GM18511 (cell line): ENCODE data around the gene RTEL1.
"Not testable (repeated sequence)": the region's sequence is repeated elsewhere in the genome, so short reads cannot be mapped to it uniquely, and the experiment has no call there.

Source experiments
- ATAC-seq: cut with Tn5 transposase; IDR thresholded peaks from one replicate; pipeline ENCODE4 v1.9.1; 2021; ENCODE audit warnings: mild to moderate bottlenecking, moderate library complexity; ENCODE audit not compliant: unreplicated experiment

RTEL1 gene

GRCh38 chr20:63648895-63649589 lies 9.1 kb upstream of the RTEL1 start:
- ATAC-seq: no peak

GRCh38 chr20:63650486-63650885 lies 7.6 kb upstream of the RTEL1 start:
- ATAC-seq: not testable (repeated sequence)

- no peak for ATAC-seq
Measured at GRCh38 chr20:63651942-63652191, 6.2 kb upstream of the RTEL1 start.

GRCh38 chr20:63652192-63652980 lies 5.7 kb upstream of the RTEL1 start:
- ATAC-seq: no peak

- ATAC-seq: no peak
Measured at GRCh38 chr20:63653041-63653973, 4.8 kb upstream of the RTEL1 start, which contains the start of gene STMN3. Gene STMN3 (minus strand): TSS chr20:63653424. CDS start chr20:63653345, 79 bp downstream.

GRCh38 chr20:63653974-63654668 lies 4.0 kb upstream of the RTEL1 start:
- no peak for ATAC-seq

- no peak for ATAC-seq
Measured at GRCh38 chr20:63655249-63655648, 2.9 kb upstream of the RTEL1 start.

- no peak for ATAC-seq
Measured at GRCh38 chr20:63656451-63656850, 1.7 kb upstream of the RTEL1 start.

GRCh38 chr20:63657260-63657936 lies 714 bp upstream of the RTEL1 start:
- ATAC-seq: no peak

GRCh38 chr20:63658749-63659187 lies 656 bp downstream of the RTEL1 start:
- ATAC-seq: peak; percentile 36

- ATAC-seq: no peak
Measured at GRCh38 chr20:63659370-63659769, 1.3 kb downstream of the RTEL1 start.

GRCh38 chr20:63660174-63660573 lies 2.1 kb downstream of the RTEL1 start:
- not testable (repeated sequence) for ATAC-seq

GRCh38 chr20:63660622-63661021 lies 2.5 kb downstream of the RTEL1 start:
- no peak for ATAC-seq

- no peak for ATAC-seq
Measured at GRCh38 chr20:63661108-63661507, 3.0 kb downstream of the RTEL1 start.

GRCh38 chr20:63661959-63662812 lies 4.1 kb downstream of the RTEL1 start:
- ATAC-seq: no peak

- ATAC-seq: no peak
Measured at GRCh38 chr20:63662813-63663189, 4.7 kb downstream of the RTEL1 start.

- no peak for ATAC-seq
Measured at GRCh38 chr20:63663332-63664066, 5.4 kb downstream of the RTEL1 start.

- no peak for ATAC-seq
Measured at GRCh38 chr20:63664143-63664851, 6.2 kb downstream of the RTEL1 start.
